ENCODE measurements around the gene RFT1.

- no peak for TF ChIP-seq EZH2 (optimal IDR thresholded peaks at IDR 0.05; ENCODE audit: low read depth, low read length)
- no peak for TF ChIP-seq EZH2phosphoT487 (IDR thresholded peaks at IDR 0.05; ENCODE audit: low read length)
Measured at GRCh38 chr3:53083521-53083920, 46.7 kb downstream of the RFT1 start.
